Fibroblast of gingiva (primary cell): Measurements from ENCODE around the gene BEND7.
"Not testable (repeated sequence)": the region's sequence is repeated elsewhere in the genome, so short reads cannot be mapped to it uniquely, and the experiment has no call there.

Source experiments
- DNase-seq: peaks from one replicate; pipeline ENCODE4 v3.0.0-alpha.2; 2011; ENCODE audit warnings: low read depth

BEND7 gene

DNA sequence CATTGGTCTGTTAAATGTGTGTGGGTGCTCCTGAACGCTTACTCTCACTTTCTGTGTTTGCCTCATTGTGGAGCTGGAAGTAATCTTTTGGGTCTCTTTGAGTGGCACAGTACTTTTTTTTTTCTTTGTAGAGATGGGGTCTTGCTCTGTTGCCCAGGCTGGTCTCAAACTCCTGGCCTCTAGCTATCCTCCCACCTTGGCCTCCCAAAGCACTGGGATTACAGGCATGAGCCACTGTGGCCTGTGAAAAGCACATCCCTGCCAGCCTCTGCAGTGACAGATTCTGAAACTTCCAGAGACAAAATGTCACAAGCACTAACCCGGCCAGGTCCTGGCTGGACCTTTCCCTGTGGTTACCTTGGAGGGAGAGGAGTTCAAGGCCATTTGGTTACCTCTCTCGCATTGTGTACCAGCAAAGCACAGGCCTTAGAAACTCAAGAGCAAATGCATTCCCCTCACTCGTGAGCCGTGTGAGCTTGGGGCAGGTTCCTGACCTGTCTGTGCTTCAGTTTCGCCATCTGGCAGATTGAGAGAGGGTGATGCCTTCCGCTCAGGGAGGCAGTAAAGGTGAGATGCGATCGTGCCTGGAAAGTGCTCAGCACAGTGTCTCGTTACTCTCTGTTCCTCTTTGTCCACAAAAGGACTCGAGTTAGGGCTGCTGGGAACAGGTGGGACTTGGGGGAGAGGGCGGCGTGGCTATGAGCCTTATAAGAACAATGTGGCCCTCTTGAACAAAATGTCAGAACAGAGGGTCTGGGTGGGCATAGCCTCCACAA is 108.1 kb downstream of the BEND7 start:
- no peak for DNase-seq

DNA sequence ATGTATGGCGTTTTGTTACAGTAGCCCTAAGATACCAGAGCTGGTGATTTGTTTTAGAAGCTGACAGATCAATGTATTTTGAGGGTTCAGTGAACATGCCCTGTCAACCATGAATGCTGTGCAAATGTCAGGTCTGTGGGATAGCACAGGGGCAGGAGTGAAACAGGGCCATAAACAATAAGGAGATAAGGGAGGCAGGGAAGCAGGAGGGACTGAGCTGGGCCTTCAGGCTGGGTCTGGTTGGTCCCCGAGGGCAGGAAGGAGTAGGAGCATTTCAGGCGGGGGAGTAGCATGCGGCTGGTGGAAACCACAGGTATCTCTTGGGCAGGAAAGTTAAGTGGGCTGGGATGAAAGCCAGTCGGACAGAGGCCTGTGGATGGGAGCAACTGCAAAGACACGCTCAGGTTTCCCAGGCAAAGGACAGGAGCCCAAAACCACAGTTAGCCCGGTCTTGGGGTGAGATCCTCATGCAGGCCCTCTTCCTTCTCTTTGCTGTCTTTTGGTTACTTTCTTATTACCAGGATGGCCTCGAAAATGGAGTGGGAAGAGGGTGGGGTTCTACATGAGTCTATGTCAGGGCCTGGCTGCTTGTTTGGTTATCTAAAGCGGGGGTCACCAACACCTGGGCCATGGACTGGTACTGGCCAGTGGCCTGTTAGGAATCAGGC is 111.2 kb downstream of the BEND7 start:
- DNase-seq = no peak

DNA sequence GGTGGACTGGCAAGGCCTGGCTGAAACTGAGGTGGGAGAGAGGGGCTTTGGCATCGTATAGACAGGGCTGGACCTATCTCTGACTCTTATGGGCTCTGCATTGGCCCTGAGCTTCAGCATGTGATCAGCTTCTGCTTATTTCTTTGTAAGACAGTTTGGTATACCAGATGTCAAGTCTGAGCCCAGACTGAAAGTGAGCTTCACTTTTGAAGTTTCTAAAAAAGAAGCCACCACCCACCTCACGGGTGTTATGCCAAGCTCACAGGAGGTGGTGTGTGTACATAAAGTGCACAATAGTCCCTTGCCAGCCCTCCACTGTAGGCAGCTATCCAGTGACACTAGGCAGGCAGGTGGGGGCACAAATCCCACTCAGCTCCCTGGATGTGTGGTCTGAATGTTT is 112.1 kb downstream of the BEND7 start:
- DNase-seq = no peak

DNA sequence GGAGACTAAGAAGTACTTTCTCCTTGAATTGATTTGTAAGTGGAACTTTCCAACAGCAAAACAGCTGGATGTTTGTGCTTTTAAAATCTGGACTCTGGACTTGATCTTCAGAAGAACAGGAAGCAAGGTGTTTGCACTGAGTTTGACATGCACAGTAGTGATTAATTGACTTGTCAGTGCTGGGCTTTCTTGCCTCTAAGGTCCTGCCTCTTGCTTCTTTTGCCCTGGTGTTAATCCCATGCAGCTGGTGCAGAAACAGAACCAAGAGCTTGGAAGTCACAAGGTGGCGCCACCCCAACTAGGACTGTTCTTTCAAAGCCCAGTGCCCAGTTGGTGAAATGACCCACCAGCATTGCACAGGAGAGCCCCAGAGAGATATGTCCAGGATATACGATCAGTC is 114.0 kb downstream of the BEND7 start:
- DNase-seq = no peak

DNA sequence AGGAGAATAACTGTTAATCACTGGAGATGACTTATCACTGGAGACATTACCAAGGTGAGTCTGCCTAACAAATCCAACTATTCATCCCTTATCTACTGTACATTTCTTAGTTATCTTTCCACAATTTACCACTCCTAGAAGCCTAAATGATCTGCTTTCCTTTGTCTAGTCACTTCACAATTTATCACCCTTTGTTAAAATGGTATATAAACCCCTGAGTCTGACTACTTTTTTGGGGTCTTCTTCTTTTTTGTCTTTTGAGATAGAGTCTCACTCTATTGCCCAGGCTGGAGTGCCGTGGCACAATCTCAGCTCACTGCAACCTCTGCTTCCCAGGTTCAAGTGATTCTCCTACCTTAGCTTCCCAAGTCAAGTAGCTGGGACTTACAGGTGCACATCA is 114.7 kb downstream of the BEND7 start:
- no peak for DNase-seq

DNA sequence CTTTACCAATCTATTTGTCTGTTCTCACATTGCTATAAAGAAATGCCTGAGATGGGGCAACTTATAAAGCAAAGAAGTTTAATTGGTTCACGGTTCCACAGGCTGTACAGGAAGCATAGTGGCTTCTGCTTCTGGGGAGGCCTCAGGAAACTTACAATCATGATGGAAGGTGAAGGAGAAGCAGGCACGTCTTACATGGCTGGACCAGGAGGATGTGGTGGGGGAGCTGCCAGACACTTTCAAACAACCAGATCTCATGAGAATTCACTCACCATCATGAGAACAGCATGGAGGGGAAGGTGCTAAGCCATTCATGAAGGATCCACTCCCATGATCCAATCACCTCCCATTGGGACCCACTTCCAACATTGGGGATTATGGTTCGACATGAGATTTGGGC is 115.9 kb downstream of the BEND7 start:
- DNase-seq = no peak

DNA sequence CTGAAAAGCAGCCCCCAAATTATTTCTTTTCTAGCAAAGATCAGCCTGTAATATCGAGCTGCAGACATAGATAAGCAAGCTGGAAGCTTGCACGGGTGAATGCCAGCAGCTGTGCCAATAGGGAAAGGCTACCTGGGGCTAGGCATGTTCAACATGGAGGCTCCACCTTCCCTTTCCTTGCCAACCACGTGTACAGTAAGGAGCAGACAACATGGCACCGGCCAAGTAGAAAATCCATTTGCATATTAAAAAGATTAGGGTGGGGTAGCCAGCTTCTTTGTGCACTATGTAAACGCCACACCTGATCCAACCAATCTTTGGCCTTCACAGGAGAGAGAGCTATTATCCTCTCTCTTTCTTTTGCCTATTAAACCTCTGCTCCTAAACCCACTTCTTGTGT is 124.0 kb downstream of the BEND7 start:
- DNase-seq = no peak

DNA sequence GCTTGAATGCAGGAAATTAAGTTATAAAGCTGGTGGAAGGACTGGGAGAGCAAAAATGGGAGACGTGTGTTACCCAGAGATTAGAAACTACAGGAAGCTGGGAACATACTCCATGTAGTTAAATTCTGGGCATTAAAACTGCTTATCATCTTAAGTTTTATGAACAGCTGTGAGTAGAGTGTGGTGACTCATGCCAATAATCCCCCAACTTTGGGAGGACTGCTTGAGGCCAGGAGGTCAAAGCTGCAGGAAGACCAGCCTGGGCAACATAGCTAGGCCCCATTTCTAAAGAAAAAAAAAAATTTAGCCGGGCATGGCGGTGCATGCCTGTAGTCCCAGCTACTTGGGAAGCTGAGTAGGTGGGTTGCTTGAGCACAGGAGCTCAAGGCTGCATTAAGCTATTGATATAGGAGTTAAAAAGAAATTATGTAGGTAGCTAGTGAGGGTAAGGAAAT is 124.5 kb downstream of the BEND7 start:
- DNase-seq = no peak

DNA sequence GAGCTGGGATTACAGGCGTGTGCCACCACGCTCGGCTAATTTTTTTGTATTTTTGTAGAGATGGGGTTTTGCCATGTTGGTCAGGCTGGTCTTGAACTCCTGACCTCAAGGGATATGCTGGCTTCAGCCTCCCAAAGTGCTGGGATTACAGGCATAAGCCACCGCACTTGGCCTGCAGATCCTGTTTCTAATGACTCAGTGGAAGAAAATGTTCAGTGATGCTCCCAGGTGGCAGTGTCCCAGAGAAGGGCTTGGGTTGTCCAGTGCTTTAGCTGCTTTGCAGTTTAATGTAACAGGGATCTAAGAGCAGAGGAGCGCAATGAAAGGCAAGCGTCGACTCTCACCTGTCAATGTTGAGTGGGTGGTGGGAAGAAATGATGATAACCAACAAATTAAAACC is 125.4 kb downstream of the BEND7 start:
- not testable (repeated sequence) for DNase-seq

DNA sequence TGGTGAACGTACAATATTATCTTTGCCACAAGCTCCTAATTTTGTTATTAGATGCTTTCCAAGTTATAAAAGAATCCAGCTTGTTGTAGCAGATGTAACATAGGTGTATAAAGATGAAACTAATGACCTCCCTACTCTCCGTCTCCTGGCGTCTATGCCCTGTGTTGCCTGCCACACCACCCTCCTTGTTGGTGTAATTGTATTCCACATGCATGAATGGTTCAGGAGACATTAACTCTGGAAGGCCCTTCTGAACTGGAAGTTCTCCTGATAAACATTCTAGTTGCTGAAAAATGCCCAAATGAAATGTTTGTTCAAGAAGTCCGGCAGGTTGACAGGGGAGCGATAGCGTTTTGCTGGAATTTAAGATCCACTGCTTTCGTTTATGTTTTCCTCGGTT is 126.8 kb downstream of the BEND7 start:
- no peak for DNase-seq

DNA sequence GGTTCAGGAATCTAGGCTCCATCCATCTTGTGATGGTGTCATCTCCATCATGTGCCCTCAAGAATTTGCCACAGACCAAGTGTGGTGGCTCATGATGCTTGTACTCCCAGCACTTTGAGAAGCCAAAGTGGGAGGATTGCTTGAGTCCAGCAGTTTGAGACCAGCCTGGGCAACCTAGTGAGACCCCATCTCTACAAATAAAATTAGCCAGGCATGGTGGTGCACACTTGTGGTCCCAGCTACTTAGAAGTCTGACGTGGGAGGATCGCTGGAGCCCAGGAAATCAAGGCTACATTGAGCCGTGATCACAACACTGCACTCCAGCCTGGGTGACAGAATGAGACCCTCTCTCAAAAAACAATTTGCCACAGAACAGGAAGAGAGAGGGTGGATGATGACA is 127.7 kb downstream of the BEND7 start:
- DNase-seq = no peak

DNA sequence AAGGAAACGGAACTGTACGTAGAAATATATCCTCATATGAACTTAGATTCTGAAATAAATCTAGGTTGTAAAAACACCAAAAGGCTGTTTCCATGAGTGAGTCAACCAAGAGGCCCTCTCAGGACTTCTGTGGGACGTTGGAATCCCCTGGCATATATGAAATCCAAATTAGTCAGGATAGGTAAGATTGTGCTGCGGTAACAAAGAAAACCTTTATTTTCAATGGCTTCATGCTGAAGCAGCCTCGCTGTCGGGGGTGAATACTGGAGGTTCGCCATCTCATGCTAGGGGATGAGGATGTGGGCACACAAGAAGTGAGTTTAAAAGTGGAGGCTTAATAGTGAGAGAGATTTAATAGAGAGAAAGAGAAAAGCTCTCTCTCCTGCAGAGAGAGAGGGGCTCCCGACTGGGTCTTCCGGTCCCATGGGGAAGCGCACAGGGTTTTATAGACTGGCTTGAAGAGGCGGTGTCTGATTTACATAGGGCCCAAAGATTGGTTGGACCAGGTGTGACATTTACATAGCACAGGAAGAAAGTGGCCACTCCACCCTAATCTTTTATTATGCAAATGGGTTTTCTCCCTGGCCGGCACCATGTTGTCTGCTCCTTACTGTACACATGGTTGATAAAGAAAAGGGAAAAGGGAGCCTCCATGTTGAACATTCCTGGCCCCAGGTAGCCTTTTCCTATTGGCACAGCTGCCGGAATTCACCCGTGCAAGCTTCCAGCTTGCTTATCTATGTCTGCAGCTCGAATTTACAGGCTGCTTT is 128.4 kb downstream of the BEND7 start:
- no peak for DNase-seq

DNA sequence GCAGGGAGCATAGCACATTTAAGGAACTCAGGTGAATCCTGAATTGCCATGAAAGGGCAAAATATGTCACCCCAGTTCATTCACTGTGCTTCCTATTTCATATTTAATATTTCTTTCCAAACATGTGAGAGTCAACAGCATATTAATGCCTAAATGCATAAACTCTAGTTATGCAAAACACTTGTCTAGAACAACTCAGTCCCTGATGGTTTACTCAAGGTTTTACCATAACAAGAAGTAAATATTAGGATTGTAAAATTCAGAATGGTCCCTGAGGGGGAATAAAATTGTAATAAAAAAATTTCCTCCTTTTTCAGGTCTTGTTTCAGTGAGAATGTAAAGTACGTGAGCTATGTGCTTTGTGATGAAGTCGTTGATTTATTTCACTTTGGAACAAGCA is 129.1 kb downstream of the BEND7 start:
- no peak for DNase-seq

DNA sequence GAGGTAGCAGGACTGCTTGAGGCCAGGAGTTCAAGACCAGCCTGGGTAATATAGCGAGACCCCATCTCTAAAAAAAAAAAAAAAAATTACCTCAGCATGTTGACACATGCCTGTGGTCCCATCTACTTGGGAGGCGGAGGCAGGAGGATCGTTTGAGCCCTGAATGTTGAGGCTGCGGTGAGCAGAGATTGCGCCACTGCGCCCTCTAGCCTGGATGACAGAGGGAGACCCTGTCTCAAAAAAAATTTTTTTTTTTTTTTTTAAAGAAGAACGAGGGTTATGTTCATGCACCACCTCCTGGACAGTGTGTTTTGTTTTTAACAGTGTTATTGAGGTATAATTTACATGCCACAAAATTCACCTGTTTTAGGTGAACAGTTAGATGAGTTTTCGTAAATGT is 129.6 kb downstream of the BEND7 start:
- DNase-seq = no peak

DNA sequence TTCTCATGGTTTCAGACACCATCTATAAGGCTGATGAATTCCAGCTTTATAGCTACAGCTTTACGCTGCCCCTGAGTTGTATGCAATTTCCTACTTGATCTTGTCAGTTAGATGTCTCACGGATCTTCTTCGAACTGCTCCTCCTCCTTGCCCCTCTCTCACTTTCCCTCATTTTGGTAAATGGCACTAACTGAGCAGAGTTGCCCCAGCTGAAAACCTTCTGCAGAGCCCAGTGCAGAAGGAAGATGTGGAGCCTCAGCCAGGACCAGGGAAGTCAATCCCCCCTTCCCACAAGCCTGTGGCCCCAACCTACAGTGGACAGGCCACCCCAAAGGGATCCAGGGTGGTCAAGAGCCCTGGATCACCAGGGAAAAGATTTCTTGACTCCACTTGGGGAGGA is 131.8 kb downstream of the BEND7 start:
- DNase-seq = no peak

DNA sequence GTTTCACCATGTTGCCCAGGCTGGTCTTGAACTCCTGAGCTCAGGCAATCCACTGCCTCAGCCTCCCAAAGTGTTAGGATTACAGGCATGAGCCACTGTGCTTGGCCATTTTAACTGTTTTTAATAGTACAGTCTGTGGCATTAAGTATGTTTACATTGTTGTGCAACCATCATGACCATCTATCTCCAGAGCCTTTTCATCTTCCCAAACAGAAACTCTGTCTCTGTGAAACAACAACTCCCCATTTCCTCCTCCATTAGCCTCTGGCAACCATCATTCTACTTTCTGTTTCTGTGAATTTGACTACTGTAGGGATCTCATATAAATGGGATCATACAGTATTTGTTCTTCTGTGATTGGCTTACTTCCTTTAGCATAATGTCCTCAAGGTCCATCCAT is 132.4 kb downstream of the BEND7 start:
- DNase-seq = no peak

DNA sequence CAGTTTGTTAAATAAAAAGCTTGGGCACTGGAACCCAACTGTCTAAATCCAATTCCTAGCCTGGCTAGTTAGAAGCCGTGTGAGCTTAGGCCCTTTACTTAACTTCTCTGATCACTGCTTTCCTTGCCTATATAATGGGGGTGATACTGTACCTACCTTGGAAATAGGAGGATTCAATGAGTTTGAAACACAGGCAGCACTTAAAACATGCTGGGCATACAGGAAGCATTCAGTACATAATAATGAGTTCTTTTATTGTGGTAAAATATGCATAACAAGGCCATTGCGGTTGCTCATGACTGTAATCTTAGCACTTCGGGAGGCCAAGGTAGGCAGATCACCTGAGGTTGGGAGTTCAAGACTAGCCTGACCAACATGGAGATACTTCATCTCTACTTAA is 133.3 kb downstream of the BEND7 start:
- no peak for DNase-seq

DNA sequence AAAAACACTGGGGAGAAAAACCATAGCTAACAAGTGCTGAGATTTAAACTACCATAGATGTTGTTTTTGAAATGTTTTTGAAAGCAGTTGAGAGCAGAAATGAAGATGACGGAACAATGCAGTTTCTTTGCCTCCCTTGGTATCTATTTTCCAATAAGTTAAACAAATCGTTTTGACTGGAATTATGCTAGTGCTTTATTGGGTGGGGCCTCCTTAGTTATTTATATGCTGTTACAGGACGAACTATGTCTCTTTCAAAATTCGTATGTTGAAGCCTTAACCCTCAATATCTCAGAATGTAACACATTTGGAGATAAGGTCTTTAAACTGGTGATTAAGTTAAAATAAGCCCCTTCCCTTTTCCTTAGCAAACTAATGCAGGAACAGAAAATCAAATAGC is 135.2 kb downstream of the BEND7 start:
- no peak for DNase-seq

DNA sequence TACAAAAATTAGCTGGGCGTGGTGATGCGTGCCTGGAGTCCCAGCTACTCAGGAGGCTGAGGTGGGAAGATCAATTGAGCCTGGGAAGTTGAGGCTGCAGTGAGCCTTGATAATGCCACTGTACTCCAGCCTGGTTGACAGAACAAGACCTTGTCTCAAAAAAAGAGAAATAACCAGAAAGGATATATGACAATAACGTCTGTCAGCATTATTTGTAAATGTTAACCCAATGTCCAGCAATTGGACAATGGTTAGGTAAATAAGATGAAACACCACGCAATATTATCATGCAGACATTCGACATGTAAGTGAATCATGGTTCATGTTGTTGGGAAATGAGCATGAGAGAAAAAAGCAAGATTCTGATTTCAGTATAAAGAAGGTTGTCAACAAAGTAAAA is 136.1 kb downstream of the BEND7 start:
- no peak for DNase-seq
